GM10266 (cell line): Measurements from ENCODE around the gene CREB3L1.

Experiments used
- DNase-seq: peaks from one replicate; pipeline ENCODE4 v3.0.0; 2012; ENCODE audit errors: extremely low spot score
- TF ChIP-seq, protein P1 (sequence below): IDR thresholded peaks from 2 replicates; pipeline ENCODE4 v1.5.1; 2012; ENCODE audit warnings: mild to moderate bottlenecking, low read depth; ENCODE audit not compliant: control insufficient read depth, insufficient read depth; ENCODE audit errors: missing control alignments

The CREB3L1 gene

GRCh38 chr11:46249103-46249937 is 28.1 kb upstream of the CREB3L1 start:
- TF ChIP-seq, protein P1, sequence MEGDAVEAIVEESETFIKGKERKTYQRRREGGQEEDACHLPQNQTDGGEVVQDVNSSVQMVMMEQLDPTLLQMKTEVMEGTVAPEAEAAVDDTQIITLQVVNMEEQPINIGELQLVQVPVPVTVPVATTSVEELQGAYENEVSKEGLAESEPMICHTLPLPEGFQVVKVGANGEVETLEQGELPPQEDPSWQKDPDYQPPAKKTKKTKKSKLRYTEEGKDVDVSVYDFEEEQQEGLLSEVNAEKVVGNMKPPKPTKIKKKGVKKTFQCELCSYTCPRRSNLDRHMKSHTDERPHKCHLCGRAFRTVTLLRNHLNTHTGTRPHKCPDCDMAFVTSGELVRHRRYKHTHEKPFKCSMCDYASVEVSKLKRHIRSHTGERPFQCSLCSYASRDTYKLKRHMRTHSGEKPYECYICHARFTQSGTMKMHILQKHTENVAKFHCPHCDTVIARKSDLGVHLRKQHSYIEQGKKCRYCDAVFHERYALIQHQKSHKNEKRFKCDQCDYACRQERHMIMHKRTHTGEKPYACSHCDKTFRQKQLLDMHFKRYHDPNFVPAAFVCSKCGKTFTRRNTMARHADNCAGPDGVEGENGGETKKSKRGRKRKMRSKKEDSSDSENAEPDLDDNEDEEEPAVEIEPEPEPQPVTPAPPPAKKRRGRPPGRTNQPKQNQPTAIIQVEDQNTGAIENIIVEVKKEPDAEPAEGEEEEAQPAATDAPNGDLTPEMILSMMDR = no peak

GRCh38 chr11:46249938-46250744 is 27.3 kb upstream of the CREB3L1 start:
- TF ChIP-seq, protein P1 = no peak

More at GRCh38 chr11:46249103-46249937, 28.1 kb upstream of the CREB3L1 start:
- DNase-seq = no peak

DNA sequence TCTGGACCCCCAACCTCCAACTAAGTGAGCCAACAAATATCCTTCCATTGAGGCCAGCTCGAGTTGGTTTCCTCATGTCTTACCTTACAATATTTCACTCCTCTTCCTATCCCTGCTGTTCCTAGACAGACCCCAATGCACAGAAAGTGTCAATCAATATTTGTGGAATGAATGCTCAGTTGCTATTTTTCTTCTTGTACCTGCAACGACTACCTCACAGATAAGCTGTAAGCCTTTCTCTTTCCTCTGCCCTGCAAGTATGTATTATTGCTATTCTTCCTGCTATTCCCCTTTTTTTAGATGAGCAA is 26.8 kb upstream of the CREB3L1 start:
- TF ChIP-seq, protein P1 = no peak
- no peak for DNase-seq

More at GRCh38 chr11:46249938-46250744, 27.3 kb upstream of the CREB3L1 start:
- no peak for DNase-seq

- DNase-seq = no peak
- TF ChIP-seq, protein P1 = no peak
Observed at GRCh38 chr11:46251954-46252353, 25.5 kb upstream of the CREB3L1 start.

DNA sequence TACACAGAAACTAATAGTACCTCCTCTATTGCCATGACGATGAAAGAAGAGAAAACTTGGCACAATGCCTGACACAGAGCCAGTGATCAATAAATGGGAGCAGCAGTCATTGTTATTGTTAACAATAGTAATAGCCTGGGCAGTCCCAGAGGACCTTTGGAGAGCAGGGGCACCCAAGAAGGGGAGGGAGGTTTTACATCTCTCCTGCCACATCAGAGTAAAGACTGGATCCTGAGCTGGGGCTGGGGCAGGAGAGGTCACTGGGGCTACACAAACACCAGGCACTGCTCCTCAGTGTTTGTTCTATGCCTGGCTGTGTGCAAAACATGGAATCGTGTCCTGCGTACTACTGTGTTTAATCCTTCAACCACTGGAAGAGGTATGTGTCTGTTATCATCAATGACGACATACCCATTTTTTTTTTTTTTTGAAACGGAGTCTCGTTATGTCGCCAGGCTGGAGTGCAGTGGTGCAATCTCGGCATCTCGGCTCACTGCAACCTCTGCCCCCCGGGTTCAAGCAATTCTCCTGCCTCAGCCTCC is 25.0 kb upstream of the CREB3L1 start:
- TF ChIP-seq, protein P1 = no peak
- no peak for DNase-seq

DNA sequence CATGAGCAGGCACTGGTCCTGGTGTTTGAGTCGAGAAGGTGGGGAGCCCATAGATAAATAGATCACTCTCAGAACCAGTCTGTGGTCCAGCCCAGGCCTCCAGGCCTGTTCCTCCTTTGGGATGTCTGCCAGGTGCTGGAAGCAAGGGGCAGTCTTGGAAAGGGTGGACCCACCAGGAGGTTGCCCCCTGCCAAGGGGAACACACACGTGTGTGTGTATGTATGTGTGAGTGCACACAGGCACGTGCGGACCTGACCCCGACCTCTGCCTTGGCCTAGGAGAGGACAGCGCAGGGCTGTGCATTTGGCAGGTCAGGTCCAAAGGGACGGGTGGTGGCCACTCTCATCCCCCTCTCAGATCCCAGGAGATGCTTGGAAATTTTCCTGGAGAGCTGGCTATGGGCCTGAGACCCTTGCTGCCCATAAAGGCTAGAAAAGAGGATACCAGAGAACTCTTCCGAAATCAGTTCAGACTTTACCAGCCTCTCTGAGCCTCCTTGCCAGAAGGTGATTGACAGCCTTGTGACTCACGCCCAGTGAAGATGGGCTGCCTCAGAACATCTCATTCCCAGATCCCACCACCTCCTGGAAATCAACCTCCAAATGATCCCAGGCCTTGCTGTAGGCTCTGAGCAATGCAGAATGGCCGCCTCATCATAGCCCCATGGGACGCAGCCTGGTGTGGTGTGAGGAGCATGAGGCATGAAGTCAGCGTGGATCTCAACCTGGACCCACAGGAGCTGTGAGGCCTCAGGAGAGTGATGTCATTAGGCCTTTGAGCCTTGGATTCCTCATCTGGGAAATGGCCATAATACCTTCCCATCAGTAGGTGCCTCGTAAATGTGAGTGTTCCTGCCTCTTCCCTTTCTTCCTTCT is 24.0 kb upstream of the CREB3L1 start:
- TF ChIP-seq, protein P1 = no peak
- no peak for DNase-seq
